ENCODE results near the gene PCDH9.
A peak's percentile ranks its signal among the peaks of the same experiment; 100 is the strongest.

The PCDH9 gene

GRCh38 chr13:67229481-67230403 lies at the start of gene PCDH9:
Gene PCDH9, minus strand, starts transcription at chr13:67230336. Its CDS starts 1,896 bp downstream, at chr13:67228440.
- no peak for DNase-seq

GRCh38 chr13:67278235-67278634 lies 48.1 kb upstream of the PCDH9 start:
- no peak for DNase-seq

GRCh38 chr13:67277581-67277980 lies 47.4 kb upstream of the PCDH9 start:
- DNase-seq, result no peak

GRCh38 chr13:67275351-67275960 lies 45.3 kb upstream of the PCDH9 start:
- DNase-seq, result no peak

- no peak for DNase-seq
These were observed 42.9 kb upstream of the PCDH9 start for GRCh38 chr13:67273001-67273400.

- no peak for DNase-seq
These were observed 37.0 kb upstream of the PCDH9 start for GRCh38 chr13:67267136-67267535.

GRCh38 chr13:67259208-67259607 lies 29.1 kb upstream of the PCDH9 start:
- no peak for DNase-seq

GRCh38 chr13:67258482-67258881 lies 28.3 kb upstream of the PCDH9 start:
- DNase-seq, result no peak

- DNase-seq, result no peak
These were observed 8.7 kb upstream of the PCDH9 start for GRCh38 chr13:67238861-67239260.

- DNase-seq, result no peak
These were observed 8.2 kb upstream of the PCDH9 start for GRCh38 chr13:67238277-67238859.

GRCh38 chr13:67235265-67235664 lies 5.1 kb upstream of the PCDH9 start:
- no peak for DNase-seq

GRCh38 chr13:67232384-67232783 lies 2.2 kb upstream of the PCDH9 start:
- DNase-seq, result no peak

GRCh38 chr13:67231289-67232000 lies 1.3 kb upstream of the PCDH9 start:
- no peak for DNase-seq

- DNase-seq, result peak; percentile 21
These were observed 510 bp upstream of the PCDH9 start for GRCh38 chr13:67230404-67231288.

GRCh38 chr13:67228916-67229315 lies 1.2 kb downstream of the PCDH9 start:
- DNase-seq, result no peak

GRCh38 chr13:67228031-67228430 lies 2.1 kb downstream of the PCDH9 start:
- DNase-seq, result no peak

GRCh38 chr13:67227131-67227983 lies 2.8 kb downstream of the PCDH9 start:
- no peak for DNase-seq

GRCh38 chr13:67226696-67227095 lies 3.4 kb downstream of the PCDH9 start:
- DNase-seq, result no peak

- DNase-seq, result no peak
These were observed 4.6 kb downstream of the PCDH9 start for GRCh38 chr13:67225252-67226159.

All from cortex of kidney (tissue), 1 donor.